Measurements from ENCODE around the gene MAPT.

GRCh38 chr17:45946841-45947256, 52.5 kb downstream of the MAPT start:
- TF ChIP-seq CTCF (conservative IDR thresholded peaks at IDR 0.05; ENCODE audit: low read depth, low read length) (no peak), EZH2phosphoT487 (IDR thresholded peaks at IDR 0.05; ENCODE audit: borderline replicate concordance, low read length) (no peak), EZH2 (IDR thresholded peaks at IDR 0.05; ENCODE audit: low read length, unreplicated experiment) (no peak)

Measured in PC-3 (cell line).